OCI-LY7 (cell line): ENCODE measurements around the gene PRLR. TPM values are rescaled to one million over a fixed set of nuclear protein-coding genes. Genes with fewer than 3 reads are reported as not detected.
"Not testable (repeated sequence)": the region's sequence is repeated elsewhere in the genome, so short reads cannot be mapped to it uniquely, and the experiment has no call there.

Source experiments
- BruUV-seq: library from RNA; stranded (reverse); fragments of 400-500 nt; replicated peaks from 2 replicates; lab custom pipeline; 2021; lab: Mats Ljungman, UMichigan
- CTCF ChIA-PET: fragments of 300-600 bp; sonication (Branson Sonifier 250); formaldehyde crosslinking; loops from one replicate; lab custom pipeline; 2022; ENCODE audit warnings: antibody characterized with exemption; ENCODE audit not compliant: unreplicated experiment; lab: Charles Lee
- POLR2A ChIA-PET: fragments of 300-600 bp; sonication (Branson Sonifier 250); formaldehyde crosslinking; loops from one replicate; lab custom pipeline; 2022; ENCODE audit warnings: antibody characterized with exemption; lab: Charles Lee
- DNase-seq: peaks from one replicate; pipeline ENCODE4 v3.0.0-alpha.2; 2015; ENCODE audit warnings: low spot score
- H2AFZ ChIP-seq: fragments of 200-600 bp; sonication (generic), shearing (Covaris generic); 2 replicates; pipeline ENCODE4 v1.6.1; 2014; ENCODE audit warnings: mild to moderate bottlenecking, antibody characterized with exemption, low read length, moderate library complexity
- H3K27ac ChIP-seq: fragments of 200-600 bp; sonication (generic); 2 replicates; pipeline ENCODE4 v1.5.1; 2014; ENCODE audit warnings: mixed run types, low read depth, mild to moderate bottlenecking, moderate library complexity, low read length, inconsistent platforms; ENCODE audit not compliant: poor library complexity, severe bottlenecking
- H3K36me3 ChIP-seq: fragments of 200-600 bp; sonication (generic); 2 replicates; pipeline ENCODE4 v1.6.1; 2014; ENCODE audit warnings: mild to moderate bottlenecking, antibody characterized with exemption, low read length, moderate library complexity, mixed read lengths; ENCODE audit not compliant: insufficient read depth
- H3K4me1 ChIP-seq: fragments of 200-600 bp; sonication (generic); 2 replicates; pipeline ENCODE4 v1.5.1; 2014; ENCODE audit warnings: mild to moderate bottlenecking, low read length; ENCODE audit not compliant: insufficient read depth, poor library complexity, severe bottlenecking
- H3K4me2 ChIP-seq: fragments of 200-600 bp; sonication (generic); 2 replicates; pipeline ENCODE4 v1.6.1; 2014; ENCODE audit warnings: mild to moderate bottlenecking, low read length
- H3K4me3 ChIP-seq: fragments of 200-600 bp; sonication (generic); 2 replicates; pipeline ENCODE4 v1.5.1; 2014; ENCODE audit warnings: mild to moderate bottlenecking, low read depth, low read length; ENCODE audit not compliant: poor library complexity, severe bottlenecking
- H3K79me2 ChIP-seq: fragments of 200-600 bp; sonication (generic); 2 replicates; pipeline ENCODE4 v1.6.1; 2016; ENCODE audit warnings: low read depth, mild to moderate bottlenecking, low read length, moderate library complexity, mixed read lengths; ENCODE audit not compliant: insufficient read depth
- H3K9me2 ChIP-seq: fragments of 200-600 bp; sonication (generic); 2 replicates; pipeline ENCODE4 v1.6.1; 2016; ENCODE audit warnings: mild to moderate bottlenecking, low read length, mixed read lengths; ENCODE audit not compliant: insufficient read depth
- H3K9me3 ChIP-seq: fragments of 200-600 bp; sonication (generic); 2 replicates; pipeline ENCODE4 v1.6.1; 2014; ENCODE audit warnings: mild to moderate bottlenecking, mixed run types, low read length, mixed read lengths
- H4K20me1 ChIP-seq: fragments of 200-600 bp; sonication (generic); 2 replicates; pipeline ENCODE4 v1.6.1; 2014; ENCODE audit warnings: mild to moderate bottlenecking, antibody characterized with exemption, low read length, moderate library complexity, mixed read lengths; ENCODE audit not compliant: insufficient read depth
- EZH2phosphoT487 ChIP-seq: fragments of 200-600 bp; sonication (generic); IDR thresholded peaks from 2 replicates; pipeline ENCODE4 v1.6.1; 2018; ENCODE audit warnings: low read depth, borderline replicate concordance, mild to moderate bottlenecking, mixed run types, antibody characterized with exemption, low read length, moderate library complexity, mixed read lengths
- intact Hi-C: fragments of 100-400 bp; cut with micrococcal nuclease; formaldehyde crosslinking; loops from one replicate; pipeline ENCODE4 v1.10.0; 2022; ENCODE audit not compliant: unreplicated experiment
- total RNA-seq, 2 experiments: library from RNA; depleted of rRNA in 1 of 2; stranded (reverse); fragments of >200 nt in 1 of 2; shearing (Covaris generic) in 1 of 2; gene quantifications; 2 replicates each; pipeline ENCODE4 v1.2.3, GENCODE V29; 2014 to 2022
- TF ChIP-seq, protein P1 (sequence below): fragments of 200-600 bp; sonication (generic); conservative IDR thresholded peaks from 2 replicates; pipeline ENCODE4 v1.5.1; 2014; ENCODE audit warnings: mild to moderate bottlenecking, antibody characterized with exemption, low read length, moderate library complexity, mixed read lengths

Gene PRLR
- total RNA-seq, 2 experiments from 2014 or later = not detected

GRCh38 chr5:35103637-35104299, 126.5 kb downstream of the PRLR start:
- ChIA-PET POLR2A (no interaction called here), CTCF (no interaction called here)
- H3K27ac ChIP-seq = no peak overlapping the region
- intact Hi-C loops = no loop called here
- BruUV-seq = no TSS peak
- TF ChIP-seq, protein P1, sequence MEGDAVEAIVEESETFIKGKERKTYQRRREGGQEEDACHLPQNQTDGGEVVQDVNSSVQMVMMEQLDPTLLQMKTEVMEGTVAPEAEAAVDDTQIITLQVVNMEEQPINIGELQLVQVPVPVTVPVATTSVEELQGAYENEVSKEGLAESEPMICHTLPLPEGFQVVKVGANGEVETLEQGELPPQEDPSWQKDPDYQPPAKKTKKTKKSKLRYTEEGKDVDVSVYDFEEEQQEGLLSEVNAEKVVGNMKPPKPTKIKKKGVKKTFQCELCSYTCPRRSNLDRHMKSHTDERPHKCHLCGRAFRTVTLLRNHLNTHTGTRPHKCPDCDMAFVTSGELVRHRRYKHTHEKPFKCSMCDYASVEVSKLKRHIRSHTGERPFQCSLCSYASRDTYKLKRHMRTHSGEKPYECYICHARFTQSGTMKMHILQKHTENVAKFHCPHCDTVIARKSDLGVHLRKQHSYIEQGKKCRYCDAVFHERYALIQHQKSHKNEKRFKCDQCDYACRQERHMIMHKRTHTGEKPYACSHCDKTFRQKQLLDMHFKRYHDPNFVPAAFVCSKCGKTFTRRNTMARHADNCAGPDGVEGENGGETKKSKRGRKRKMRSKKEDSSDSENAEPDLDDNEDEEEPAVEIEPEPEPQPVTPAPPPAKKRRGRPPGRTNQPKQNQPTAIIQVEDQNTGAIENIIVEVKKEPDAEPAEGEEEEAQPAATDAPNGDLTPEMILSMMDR = no peak
- TF ChIP-seq EZH2phosphoT487 = no peak
- no peak overlapping the region for H2AFZ ChIP-seq
- H3K4me2 ChIP-seq = no peak overlapping the region
- H3K9me3 ChIP-seq = no peaks in the 10 kb centered on the region
- no peaks in the 10 kb centered on the region for H4K20me1 ChIP-seq
- H3K79me2 ChIP-seq = no peaks in the 10 kb centered on the region
- no peaks in the 10 kb centered on the region for H3K9me2 ChIP-seq
- no peaks in the 10 kb centered on the region for H3K4me1 ChIP-seq
- no peak for DNase-seq
- no peaks in the 10 kb centered on the region for H3K36me3 ChIP-seq
- no peak overlapping the region for H3K4me3 ChIP-seq

- H3K27ac ChIP-seq, CTCF ChIA-PET, H3K9me3 ChIP-seq, DNase-seq, H3K9me2 ChIP-seq, H2AFZ ChIP-seq, H3K4me1 ChIP-seq, BruUV-seq, H3K79me2 ChIP-seq, intact Hi-C loops, H3K4me2 ChIP-seq, H3K36me3 ChIP-seq, POLR2A ChIA-PET, H4K20me1 ChIP-seq, H3K4me3 ChIP-seq: not testable (repeated sequence)
Measured at GRCh38 chr5:35101720-35102119, 128.6 kb downstream of the PRLR start.

- Histone ChIP-seq H3K9me3 (no peaks in the 10 kb centered on the region), H4K20me1 (no peaks in the 10 kb centered on the region), H3K4me3 (no peak overlapping the region), H3K36me3 (no peaks in the 10 kb centered on the region), H3K4me2 (no peak overlapping the region), H3K27ac (no peak overlapping the region), H3K79me2 (no peaks in the 10 kb centered on the region), H3K4me1 (no peaks in the 10 kb centered on the region), H3K9me2 (no peaks in the 10 kb centered on the region), H2AFZ (no peak overlapping the region)
- DNase-seq = no peak
- intact Hi-C loops = no loop called here
- BruUV-seq = no TSS peak
- POLR2A ChIA-PET = no interaction called here
- TF ChIP-seq, protein P1 = no peak
- no peak for TF ChIP-seq EZH2phosphoT487
- CTCF ChIA-PET = no interaction called here
Measured at GRCh38 chr5:35101016-35101415, 129.3 kb downstream of the PRLR start.
